KMS-11 (cell line): ENCODE data around the gene DEDD.

Experiments
- H2AFZ ChIP-seq: fragments of 200-600 bp; sonication (generic); 2 replicates; pipeline ENCODE4 v1.6.1; 2016; ENCODE audit warnings: antibody characterized with exemption, mixed run types, low read depth
- H3K27ac ChIP-seq: fragments of 200-600 bp; sonication (generic); 2 replicates; pipeline ENCODE4 v1.6.1; 2016; ENCODE audit warnings: mild to moderate bottlenecking, mixed run types
- H3K27me3 ChIP-seq: fragments of 200-600 bp; sonication (generic); 2 replicates; pipeline ENCODE4 v1.6.1; 2017; ENCODE audit warnings: mild to moderate bottlenecking, low read depth, mixed run types, moderate library complexity; ENCODE audit not compliant: insufficient read depth
- H3K36me3 ChIP-seq: fragments of 200-600 bp; sonication (generic); 2 replicates; pipeline ENCODE4 v1.6.1; 2017; ENCODE audit warnings: mild to moderate bottlenecking, mixed run types; ENCODE audit not compliant: insufficient read depth
- H3K4me1 ChIP-seq: fragments of 200-600 bp; sonication (generic); 2 replicates; pipeline ENCODE4 v1.6.1; 2016; ENCODE audit warnings: mild to moderate bottlenecking, low read depth, mixed run types; ENCODE audit not compliant: poor library complexity, severe bottlenecking
- H3K4me2 ChIP-seq: fragments of 200-600 bp; sonication (generic); 2 replicates; pipeline ENCODE4 v1.7.0; 2016; ENCODE audit warnings: mild to moderate bottlenecking, mixed run types
- H3K4me3 ChIP-seq: fragments of 200-600 bp; sonication (generic); IDR thresholded peaks from 2 replicates; pipeline ENCODE4 v1.6.1; 2017; ENCODE audit warnings: low read depth, low read length, mixed read lengths; ENCODE audit not compliant: insufficient read depth
- H3K79me2 ChIP-seq: fragments of 200-600 bp; sonication (generic); 2 replicates; pipeline ENCODE4 v1.6.1; 2016; ENCODE audit warnings: low read depth, mixed run types; ENCODE audit not compliant: insufficient read depth
- H3K9ac ChIP-seq: fragments of 200-600 bp; sonication (generic); 2 replicates; pipeline ENCODE4 v1.6.1; 2016; ENCODE audit warnings: mild to moderate bottlenecking, mixed run types
- H4K20me1 ChIP-seq: fragments of 200-600 bp; sonication (generic); 2 replicates; pipeline ENCODE4 v1.6.1; 2016; ENCODE audit warnings: mild to moderate bottlenecking, mixed run types; ENCODE audit not compliant: insufficient read depth
- TF ChIP-seq, protein P1 (sequence below): fragments of 200-600 bp; sonication (generic); conservative IDR thresholded peaks from 2 replicates; pipeline ENCODE4 v1.6.1; 2017; ENCODE audit warnings: low read depth, mild to moderate bottlenecking, antibody characterized with exemption, low read length, moderate library complexity, mixed read lengths

DEDD gene

DNA sequence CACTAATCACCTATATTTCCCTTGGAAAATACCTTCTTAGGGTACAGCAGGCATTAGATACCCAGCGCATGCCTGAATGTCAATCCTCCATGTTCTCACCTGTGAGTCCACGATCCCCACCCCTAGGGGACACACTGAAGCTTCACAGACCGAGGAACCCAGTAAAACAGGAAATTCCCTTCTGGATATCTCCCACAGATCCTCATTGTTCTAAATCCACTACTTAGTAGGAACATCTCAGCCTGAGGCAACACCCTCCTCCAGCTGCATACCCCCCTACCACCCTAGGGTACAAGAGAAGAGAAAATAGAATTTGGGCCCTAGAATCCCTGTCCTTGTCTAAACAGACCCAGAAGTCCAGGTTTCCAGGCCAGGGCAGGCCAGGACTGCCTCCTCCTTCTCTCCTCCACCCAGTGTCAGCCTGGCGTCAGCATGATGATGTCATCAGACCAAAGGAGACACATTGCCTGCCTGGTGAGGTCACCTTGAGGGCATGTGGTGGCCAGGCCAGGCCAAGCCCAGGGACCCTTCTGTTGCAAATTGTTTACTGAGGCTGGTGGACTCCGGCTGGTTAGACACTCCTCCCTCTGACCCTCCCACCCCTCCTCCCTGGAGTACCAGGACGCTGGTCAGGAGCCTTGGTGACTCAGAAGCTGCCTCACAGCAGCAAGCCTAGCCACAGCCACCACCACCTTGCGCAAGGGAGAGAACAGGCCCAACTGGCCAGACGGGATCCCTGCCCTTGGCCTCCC is 49.3 kb downstream of the DEDD start:
- Histone ChIP-seq H3K27ac (no peak overlapping the region), H3K4me2 (no peak overlapping the region), H3K27me3 (no peaks in the 10 kb centered on the region), H3K9ac (no peak overlapping the region), H3K4me3 (no peak overlapping the region), H3K36me3 (no peaks in the 10 kb centered on the region), H2AFZ (no peak overlapping the region), H3K4me1 (peaks cover 8% of the 10 kb centered on the region), H4K20me1 (no peaks in the 10 kb centered on the region), H3K79me2 (no peaks in the 10 kb centered on the region)
- TF ChIP-seq, protein P1, sequence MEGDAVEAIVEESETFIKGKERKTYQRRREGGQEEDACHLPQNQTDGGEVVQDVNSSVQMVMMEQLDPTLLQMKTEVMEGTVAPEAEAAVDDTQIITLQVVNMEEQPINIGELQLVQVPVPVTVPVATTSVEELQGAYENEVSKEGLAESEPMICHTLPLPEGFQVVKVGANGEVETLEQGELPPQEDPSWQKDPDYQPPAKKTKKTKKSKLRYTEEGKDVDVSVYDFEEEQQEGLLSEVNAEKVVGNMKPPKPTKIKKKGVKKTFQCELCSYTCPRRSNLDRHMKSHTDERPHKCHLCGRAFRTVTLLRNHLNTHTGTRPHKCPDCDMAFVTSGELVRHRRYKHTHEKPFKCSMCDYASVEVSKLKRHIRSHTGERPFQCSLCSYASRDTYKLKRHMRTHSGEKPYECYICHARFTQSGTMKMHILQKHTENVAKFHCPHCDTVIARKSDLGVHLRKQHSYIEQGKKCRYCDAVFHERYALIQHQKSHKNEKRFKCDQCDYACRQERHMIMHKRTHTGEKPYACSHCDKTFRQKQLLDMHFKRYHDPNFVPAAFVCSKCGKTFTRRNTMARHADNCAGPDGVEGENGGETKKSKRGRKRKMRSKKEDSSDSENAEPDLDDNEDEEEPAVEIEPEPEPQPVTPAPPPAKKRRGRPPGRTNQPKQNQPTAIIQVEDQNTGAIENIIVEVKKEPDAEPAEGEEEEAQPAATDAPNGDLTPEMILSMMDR, result no peak

DNA sequence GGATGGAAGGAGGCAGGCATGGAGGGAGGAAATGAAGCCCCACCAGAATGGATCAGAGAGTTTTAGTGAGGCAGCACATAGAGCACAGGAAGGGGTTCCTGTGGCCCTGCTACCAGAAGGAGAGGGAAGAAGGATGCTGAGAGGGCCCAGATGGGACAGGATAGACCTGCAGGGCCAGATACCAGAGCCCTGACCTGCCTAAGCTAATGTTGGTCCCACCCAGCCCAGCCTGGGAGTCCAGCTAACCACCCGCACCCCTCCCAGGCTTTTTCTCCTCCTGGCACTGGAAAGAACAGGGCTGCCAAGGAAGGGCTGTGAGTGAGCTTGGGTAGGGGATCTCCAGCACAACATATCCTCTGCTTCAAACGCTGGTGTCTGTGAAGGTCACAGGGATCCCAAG is 50.0 kb downstream of the DEDD start:
- Histone ChIP-seq H2AFZ (no peak overlapping the region), H4K20me1 (no peaks in the 10 kb centered on the region), H3K36me3 (no peaks in the 10 kb centered on the region), H3K79me2 (no peaks in the 10 kb centered on the region), H3K4me1 (peaks cover 8% of the 10 kb centered on the region), H3K4me3 (no peak overlapping the region), H3K27ac (no peak overlapping the region), H3K27me3 (no peaks in the 10 kb centered on the region), H3K9ac (no peak overlapping the region), H3K4me2 (no peak overlapping the region)
- TF ChIP-seq, protein P1, result no peak

DNA sequence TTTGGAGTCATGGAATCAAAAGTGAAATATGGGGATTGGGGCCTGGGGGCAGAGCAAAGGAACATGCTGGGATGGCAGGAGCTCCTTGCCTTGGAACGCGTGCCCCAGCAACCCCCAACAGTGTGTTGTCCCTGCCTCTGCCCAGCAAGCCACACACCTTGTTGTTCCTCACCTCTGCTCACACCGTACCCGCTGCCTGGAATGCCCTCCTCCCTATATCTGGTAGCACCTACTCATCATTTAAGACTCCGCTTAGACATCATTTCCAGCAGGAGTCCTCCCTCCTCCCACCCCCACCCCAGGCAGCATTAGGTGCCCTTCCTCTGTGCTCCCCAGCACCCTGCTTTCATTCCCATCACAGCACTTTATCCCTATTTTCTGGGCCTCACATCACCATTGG is 50.9 kb downstream of the DEDD start:
- Histone ChIP-seq H3K4me1 (peaks cover 8% of the 10 kb centered on the region), H3K27me3 (no peaks in the 10 kb centered on the region), H3K27ac (no peak overlapping the region), H3K79me2 (no peaks in the 10 kb centered on the region), H4K20me1 (no peaks in the 10 kb centered on the region), H3K4me3 (no peak overlapping the region), H3K4me2 (no peak overlapping the region), H3K36me3 (no peaks in the 10 kb centered on the region), H2AFZ (no peak overlapping the region), H3K9ac (no peak overlapping the region)
- TF ChIP-seq, protein P1, result no peak

DNA sequence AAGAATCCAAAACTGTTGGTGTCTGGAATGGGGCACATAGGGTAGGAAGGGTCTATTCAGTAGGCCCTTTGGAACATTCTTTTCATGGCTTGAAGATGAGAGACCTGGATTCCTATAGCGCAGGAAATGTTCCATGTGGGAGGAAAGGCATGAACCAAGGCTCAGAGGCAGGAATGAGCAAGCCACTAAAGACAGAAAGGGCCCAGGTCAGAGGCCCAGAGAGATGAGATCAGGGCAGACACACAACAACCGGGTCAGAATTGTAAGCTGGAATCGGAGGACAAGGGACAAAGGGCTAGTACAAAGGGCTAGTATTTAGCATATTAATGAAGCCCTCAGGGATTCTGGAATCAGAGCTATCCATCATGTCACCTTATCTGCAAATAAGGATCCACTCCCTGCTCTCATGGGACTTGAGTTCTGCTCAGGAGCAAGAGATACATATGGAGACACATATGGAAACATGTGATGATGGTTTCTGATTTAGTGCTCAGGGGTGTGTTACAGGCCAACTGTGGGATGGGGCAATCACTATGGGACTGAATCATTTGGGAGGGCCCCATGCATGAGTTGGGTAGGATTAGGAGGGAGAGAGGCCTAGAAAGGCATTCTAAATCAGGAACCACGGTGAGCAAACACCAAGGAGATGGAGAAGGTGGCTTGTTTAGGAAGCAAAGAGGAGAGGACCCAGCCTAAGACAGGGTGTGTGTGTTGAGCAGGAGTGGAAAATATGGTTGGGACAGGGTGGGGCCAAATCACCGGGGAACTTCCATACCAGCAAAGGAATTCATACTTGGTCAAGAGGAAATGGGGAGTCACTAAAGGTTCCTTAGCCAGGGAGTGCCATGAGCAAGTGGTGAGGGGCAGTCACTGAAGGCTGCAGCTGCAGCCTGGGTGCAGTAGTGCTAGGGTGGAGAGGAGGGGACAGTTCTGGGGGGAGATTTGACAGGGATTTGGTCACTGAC is 51.7 kb downstream of the DEDD start:
- Histone ChIP-seq H3K9ac (no peak overlapping the region), H3K27me3 (no peaks in the 10 kb centered on the region), H3K4me2 (no peak overlapping the region), H2AFZ (no peak overlapping the region), H3K27ac (no peak overlapping the region), H3K4me1 (peaks cover 8% of the 10 kb centered on the region), H4K20me1 (no peaks in the 10 kb centered on the region), H3K79me2 (no peaks in the 10 kb centered on the region), H3K4me3 (no peak overlapping the region), H3K36me3 (no peaks in the 10 kb centered on the region)
- TF ChIP-seq, protein P1, result no peak
